ENCODE measurements around the gene NR2F1-AS1. TPM values are rescaled to one million over a fixed set of nuclear protein-coding genes. Genes with fewer than 3 reads are reported as not detected.

NR2F1-AS1 gene
- total RNA-seq, 1 experiment from 2014 or later, result 27.0 TPM

DNA sequence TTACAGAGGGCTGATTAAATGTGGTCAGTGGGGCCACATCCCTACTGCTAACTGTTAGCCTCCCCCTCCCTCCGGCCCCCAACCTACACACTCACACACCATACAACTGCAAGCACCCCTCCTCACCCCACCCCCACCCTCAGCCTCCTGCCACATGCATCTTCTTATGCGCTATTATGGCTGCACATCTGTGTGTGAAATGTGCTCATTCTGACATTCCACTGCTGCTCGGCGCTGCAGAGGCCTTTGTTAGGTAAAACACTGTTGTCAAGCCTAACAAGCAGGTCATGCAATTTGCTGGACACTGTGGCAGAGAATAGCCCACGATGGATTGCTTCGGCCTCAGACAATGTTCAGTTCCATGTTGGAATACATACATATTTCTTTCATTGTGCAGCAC is 173.6 kb downstream of the NR2F1-AS1 start:
- Histone ChIP-seq H3K4me1 (ENCODE audit: control insufficient read depth, insufficient read depth, low read length) (no peaks in the 10 kb centered on the region), H3K27me3 (ENCODE audit: control insufficient read depth, insufficient read depth, low read length) (no peaks in the 10 kb centered on the region), H3K36me3 (ENCODE audit: control insufficient read depth, insufficient read depth, low read length) (no peaks in the 10 kb centered on the region; the same call in 1 of the 2 replicates), H3K27ac (ENCODE audit: low read length) (no peak overlapping the region), H3K9me3 (ENCODE audit: control insufficient read depth, insufficient read depth, low read depth, low read length) (no peaks in the 10 kb centered on the region), H3K4me3 (ENCODE audit: low read depth in 2 of 2, low read length in 2 of 2) (no peak overlapping the region)
- BruUV-seq (replicated peaks), result no TSS peak
- ChIA-PET POLR2A (no interaction called here), CTCF (no interaction called here)
- DNase-seq (ENCODE audit: low read depth, low spot score) (no peak), ATAC-seq (no peak)
- intact Hi-C loops (cut with micrococcal nuclease; ENCODE audit: unreplicated experiment) (no loop called here), in situ Hi-C loops (cut with HindIII; ENCODE audit: low pct_unique_long_range_greater_than_20kb, low sequenced_read_pairs) (no loop called here)
- no peak for TF ChIP-seq TCF7L2 (IDR thresholded peaks at IDR 0.05; ENCODE audit: low read depth, low read length)

- no peaks in the 10 kb centered on the region for H3K9me3 ChIP-seq (ENCODE audit: control insufficient read depth, insufficient read depth, low read depth, low read length)
- ChIA-PET CTCF (no interaction called here), POLR2A (no interaction called here)
- H3K27ac ChIP-seq (ENCODE audit: low read length), result no peak overlapping the region
- intact Hi-C loops (cut with micrococcal nuclease; ENCODE audit: unreplicated experiment) (no loop called here), in situ Hi-C loops (cut with HindIII; ENCODE audit: low pct_unique_long_range_greater_than_20kb, low sequenced_read_pairs) (no loop called here)
- TF ChIP-seq, protein P1, sequence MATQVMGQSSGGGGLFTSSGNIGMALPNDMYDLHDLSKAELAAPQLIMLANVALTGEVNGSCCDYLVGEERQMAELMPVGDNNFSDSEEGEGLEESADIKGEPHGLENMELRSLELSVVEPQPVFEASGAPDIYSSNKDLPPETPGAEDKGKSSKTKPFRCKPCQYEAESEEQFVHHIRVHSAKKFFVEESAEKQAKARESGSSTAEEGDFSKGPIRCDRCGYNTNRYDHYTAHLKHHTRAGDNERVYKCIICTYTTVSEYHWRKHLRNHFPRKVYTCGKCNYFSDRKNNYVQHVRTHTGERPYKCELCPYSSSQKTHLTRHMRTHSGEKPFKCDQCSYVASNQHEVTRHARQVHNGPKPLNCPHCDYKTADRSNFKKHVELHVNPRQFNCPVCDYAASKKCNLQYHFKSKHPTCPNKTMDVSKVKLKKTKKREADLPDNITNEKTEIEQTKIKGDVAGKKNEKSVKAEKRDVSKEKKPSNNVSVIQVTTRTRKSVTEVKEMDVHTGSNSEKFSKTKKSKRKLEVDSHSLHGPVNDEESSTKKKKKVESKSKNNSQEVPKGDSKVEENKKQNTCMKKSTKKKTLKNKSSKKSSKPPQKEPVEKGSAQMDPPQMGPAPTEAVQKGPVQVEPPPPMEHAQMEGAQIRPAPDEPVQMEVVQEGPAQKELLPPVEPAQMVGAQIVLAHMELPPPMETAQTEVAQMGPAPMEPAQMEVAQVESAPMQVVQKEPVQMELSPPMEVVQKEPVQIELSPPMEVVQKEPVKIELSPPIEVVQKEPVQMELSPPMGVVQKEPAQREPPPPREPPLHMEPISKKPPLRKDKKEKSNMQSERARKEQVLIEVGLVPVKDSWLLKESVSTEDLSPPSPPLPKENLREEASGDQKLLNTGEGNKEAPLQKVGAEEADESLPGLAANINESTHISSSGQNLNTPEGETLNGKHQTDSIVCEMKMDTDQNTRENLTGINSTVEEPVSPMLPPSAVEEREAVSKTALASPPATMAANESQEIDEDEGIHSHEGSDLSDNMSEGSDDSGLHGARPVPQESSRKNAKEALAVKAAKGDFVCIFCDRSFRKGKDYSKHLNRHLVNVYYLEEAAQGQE (IDR thresholded peaks at IDR 0.05; ENCODE audit: insufficient read depth in 1 of 2, low read depth in 2 of 2, low read length in 1 of 2), result no peak
- TF ChIP-seq SIN3A (IDR thresholded peaks at IDR 0.05; ENCODE audit: borderline replicate concordance, insufficient read depth, low read depth, low read length) (no peak), CTCF (IDR thresholded peaks at IDR 0.05) (no peak), POLR2AphosphoS5 (IDR thresholded peaks at IDR 0.05; ENCODE audit: low read depth, low read length) (no peak), TCF7L2 (IDR thresholded peaks at IDR 0.05; ENCODE audit: low read depth, low read length) (no peak)
- no peaks in the 10 kb centered on the region; the same call in 1 of the 2 replicates for H3K36me3 ChIP-seq (ENCODE audit: control insufficient read depth, insufficient read depth, low read length)
- no TSS peak for BruUV-seq (replicated peaks)
- H3K4me1 ChIP-seq (ENCODE audit: control insufficient read depth, insufficient read depth, low read length), result no peaks in the 10 kb centered on the region
- H3K27me3 ChIP-seq (ENCODE audit: control insufficient read depth, insufficient read depth, low read length), result no peaks in the 10 kb centered on the region
- ATAC-seq, result no peak
- H3K4me3 ChIP-seq (ENCODE audit: low read depth in 2 of 2, low read length in 2 of 2), result no peak overlapping the region
- DNase-seq (ENCODE audit: low read depth, low spot score), result no peak
These were observed 174.0 kb downstream of the NR2F1-AS1 start for GRCh38 chr5:93406971-93407401.

GRCh38 chr5:93404246-93404645 is 176.8 kb downstream of the NR2F1-AS1 start:
- H3K27ac ChIP-seq (ENCODE audit: low read length), result no peak overlapping the region
- no peaks in the 10 kb centered on the region for H3K9me3 ChIP-seq (ENCODE audit: control insufficient read depth, insufficient read depth, low read depth, low read length)
- in situ Hi-C loops (cut with HindIII; ENCODE audit: low pct_unique_long_range_greater_than_20kb, low sequenced_read_pairs) (no loop called here), intact Hi-C loops (cut with micrococcal nuclease; ENCODE audit: unreplicated experiment) (no loop called here)
- POLR2A ChIA-PET, result no interaction called here
- H3K4me3 ChIP-seq (ENCODE audit: low read depth in 2 of 2, low read length in 2 of 2), result no peak overlapping the region
- ATAC-seq (no peak), DNase-seq (ENCODE audit: low read depth, low spot score) (no peak)
- no peaks in the 10 kb centered on the region for H3K36me3 ChIP-seq (ENCODE audit: control insufficient read depth, insufficient read depth, low read length)
- TF ChIP-seq TCF7L2 (IDR thresholded peaks at IDR 0.05; ENCODE audit: low read depth, low read length), result no peak
- no peak for TF ChIP-seq CTCF (IDR thresholded peaks at IDR 0.05)
- no peak for TF ChIP-seq POLR2AphosphoS5 (IDR thresholded peaks at IDR 0.05; ENCODE audit: low read depth, low read length)
- no peak for TF ChIP-seq SIN3A (IDR thresholded peaks at IDR 0.05; ENCODE audit: borderline replicate concordance, insufficient read depth, low read depth, low read length)
- TF ChIP-seq, protein P1 (IDR thresholded peaks at IDR 0.05; ENCODE audit: insufficient read depth in 1 of 2, low read depth in 2 of 2, low read length in 1 of 2), result no peak
- CTCF ChIA-PET, result no interaction called here
- H3K27me3 ChIP-seq (ENCODE audit: control insufficient read depth, insufficient read depth, low read length), result no peaks in the 10 kb centered on the region
- no peaks in the 10 kb centered on the region for H3K4me1 ChIP-seq (ENCODE audit: control insufficient read depth, insufficient read depth, low read length)
- no TSS peak for BruUV-seq (replicated peaks)

All from Panc1 (cell line).